ENCODE results near the gene HYKK. TPM values are rescaled to one million over a fixed set of nuclear protein-coding genes. Genes with fewer than 3 reads are reported as not detected.

Gene HYKK
- total and polyA plus RNA-seq, 7 experiments from 2014 or later: 1.4 to 10.1 (median 6.2) TPM

GRCh38 chr15:78479650-78480049, 27.7 kb upstream of the HYKK start:
- DNase-seq: no peak
- ChIA-PET POLR2A (no interaction called here), CTCF (interaction anchor here (0.6 kb wide), 1 partner anchor 243 kb away, joined by 4 read pairs; no protein-coding TSS in a partner anchor)
- Mint-ChIP-seq H3K4me3 (no peak overlapping the region), H3K36me3 (peaks cover 3 to 35% (median 10%) of the 10 kb centered on the region in 5 donors), H3K4me1 (peaks cover 0 to 5% (median 2%) of the 10 kb centered on the region in 7 donors), H3K27ac (peak overlapping the region in 1 of 9 donors; percentile 59), H3K9me3 (no peaks in the 10 kb centered on the region), H3K27me3 (no peaks in the 10 kb centered on the region)
- no peaks in the 10 kb centered on the region for H3K4me1 ChIP-seq (ENCODE audit: control insufficient read depth in 2 of 2, insufficient read depth in 2 of 2, low read length in 2 of 2)
- no peaks in the 10 kb centered on the region for H3K9me3 ChIP-seq (ENCODE audit: control insufficient read depth in 2 of 3, low read length in 3 of 3)
- intact Hi-C loops (cut with micrococcal nuclease): no loop called here
- no peak overlapping the region for H3K4me3 ChIP-seq (ENCODE audit: low read length)
- no peak for ATAC-seq
- H3K27me3 ChIP-seq (ENCODE audit: control insufficient read depth in 2 of 2, insufficient read depth in 2 of 2, low read length in 2 of 2): no peaks in the 10 kb centered on the region
- peaks cover 7 to 56% (median 20%) of the 10 kb centered on the region in 3 experiments for H3K36me3 ChIP-seq (ENCODE audit: control insufficient read depth in 2 of 3, insufficient read depth in 3 of 3, low read length in 3 of 3)
- no peak overlapping the region for H3K27ac ChIP-seq (ENCODE audit: low read depth, low read length)

GRCh38 chr15:78481917-78482316, 25.5 kb upstream of the HYKK start:
- intact Hi-C loops (cut with micrococcal nuclease): no loop called here
- Mint-ChIP-seq H3K27me3 (no peaks in the 10 kb centered on the region), H3K27ac (no peak overlapping the region), H3K36me3 (peaks cover 0 to 43% (median 16%) of the 10 kb centered on the region in 5 donors), H3K4me1 (peaks cover 0 to 5% (median 2%) of the 10 kb centered on the region in 7 donors), H3K9me3 (no peaks in the 10 kb centered on the region), H3K4me3 (no peak overlapping the region)
- peaks cover 15 to 55% (median 26%) of the 10 kb centered on the region in 3 experiments for H3K36me3 ChIP-seq (ENCODE audit: control insufficient read depth in 2 of 3, insufficient read depth in 3 of 3, low read length in 3 of 3)
- no peak overlapping the region for H3K27ac ChIP-seq (ENCODE audit: low read depth, low read length)
- no peaks in the 10 kb centered on the region for H3K4me1 ChIP-seq (ENCODE audit: control insufficient read depth in 2 of 2, insufficient read depth in 2 of 2, low read length in 2 of 2)
- H3K4me3 ChIP-seq (ENCODE audit: low read length): no peak overlapping the region
- no peaks in the 10 kb centered on the region for H3K9me3 ChIP-seq (ENCODE audit: control insufficient read depth in 2 of 3, low read length in 3 of 3)
- ATAC-seq (no peak), DNase-seq (no peak)
- POLR2A ChIA-PET: no interaction called here
- H3K27me3 ChIP-seq (ENCODE audit: control insufficient read depth in 2 of 2, insufficient read depth in 2 of 2, low read length in 2 of 2): no peaks in the 10 kb centered on the region
- CTCF ChIA-PET: no interaction called here

GRCh38 chr15:78492872-78493271, 14.5 kb upstream of the HYKK start:
- Mint-ChIP-seq H3K9me3 (no peaks in the 10 kb centered on the region), H3K27ac (peak overlapping the region in 6 of 9 donors; percentile 3 to 56 (median 28)), H3K36me3 (peaks cover 6 to 49% (median 24%) of the 10 kb centered on the region in 5 donors), H3K4me3 (no peak overlapping the region), H3K4me1 (peaks cover 0 to 14% (median 9%) of the 10 kb centered on the region in 7 donors), H3K27me3 (no peaks in the 10 kb centered on the region)
- ChIA-PET POLR2A (no interaction called here), CTCF (interaction anchor here (0.8 kb wide), 1 partner anchor 10 kb away, joined by 3 read pairs; no protein-coding TSS in a partner anchor)
- no peaks in the 10 kb centered on the region for H3K9me3 ChIP-seq (ENCODE audit: control insufficient read depth in 2 of 3, low read length in 3 of 3)
- ATAC-seq: no peak
- no peaks in the 10 kb centered on the region for H3K27me3 ChIP-seq (ENCODE audit: control insufficient read depth in 2 of 2, insufficient read depth in 2 of 2, low read length in 2 of 2)
- no peak for DNase-seq
- H3K27ac ChIP-seq (ENCODE audit: low read depth, low read length): no peak overlapping the region
- peaks cover 0 to 75% (median 3%) of the 10 kb centered on the region in 3 experiments for H3K36me3 ChIP-seq (ENCODE audit: control insufficient read depth in 2 of 3, insufficient read depth in 3 of 3, low read length in 3 of 3)
- intact Hi-C loops (cut with micrococcal nuclease): no loop called here
- H3K4me1 ChIP-seq (ENCODE audit: control insufficient read depth in 2 of 2, insufficient read depth in 2 of 2, low read length in 2 of 2): no peaks in the 10 kb centered on the region
- no peak overlapping the region for H3K4me3 ChIP-seq (ENCODE audit: low read length)

GRCh38 chr15:78501857-78502256, 5.5 kb upstream of the HYKK start:
- Mint-ChIP-seq H3K36me3 (peaks cover 0 to 38% (median 19%) of the 10 kb centered on the region in 5 donors), H3K27ac (peak overlapping the region in 3 of 9 donors; percentile 28 to 62 (median 56)), H3K4me3 (no peak overlapping the region), H3K27me3 (peaks cover 0 to 5% (median 0%) of the 10 kb centered on the region in 5 donors), H3K4me1 (peaks cover 0 to 10% (median 5%) of the 10 kb centered on the region in 7 donors), H3K9me3 (peaks cover 0 to 5% (median 0%) of the 10 kb centered on the region in 11 donors)
- Histone ChIP-seq H3K27ac (ENCODE audit: low read depth, low read length) (no peak overlapping the region), H3K27me3 (ENCODE audit: control insufficient read depth in 2 of 2, insufficient read depth in 2 of 2, low read length in 2 of 2) (no peaks in the 10 kb centered on the region), H3K4me1 (ENCODE audit: control insufficient read depth in 2 of 2, insufficient read depth in 2 of 2, low read length in 2 of 2) (no peaks in the 10 kb centered on the region), H3K36me3 (ENCODE audit: control insufficient read depth in 2 of 3, insufficient read depth in 3 of 3, low read length in 3 of 3) (peaks cover 0 to 14% (median 0%) of the 10 kb centered on the region in 3 experiments), H3K9me3 (ENCODE audit: control insufficient read depth in 2 of 3, low read length in 3 of 3) (no peaks in the 10 kb centered on the region), H3K4me3 (ENCODE audit: low read length) (no peak overlapping the region)
- POLR2A ChIA-PET: no interaction called here
- ATAC-seq: no peak
- intact Hi-C loops (cut with micrococcal nuclease): no loop called here
- CTCF ChIA-PET: interaction anchor here (0.9 kb wide), 1 partner anchor 543 kb away, joined by 3 read pairs; no protein-coding TSS in a partner anchor
- no peak for DNase-seq

DNA sequence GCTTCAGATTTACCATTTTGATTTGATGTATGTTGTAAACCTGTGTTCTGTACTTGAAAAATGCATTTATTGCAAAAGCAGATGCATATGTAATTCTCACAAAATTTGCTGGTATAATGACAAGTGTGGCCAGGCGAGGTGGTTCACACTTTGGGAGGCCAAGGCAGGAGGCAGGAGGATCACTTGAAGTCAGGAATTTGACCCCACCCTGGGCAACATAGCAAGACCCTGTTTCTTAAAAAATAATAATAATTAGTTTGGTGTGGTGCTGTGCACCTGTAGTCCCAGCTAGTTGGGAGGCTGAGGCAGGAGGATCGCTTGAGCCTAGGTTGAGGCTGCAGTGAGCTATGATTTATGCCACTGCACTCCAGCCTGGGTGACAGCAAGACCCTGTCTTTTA, 4.7 kb upstream of the HYKK start:
- Mint-ChIP-seq H3K27me3 (peaks cover 0 to 8% (median 0%) of the 10 kb centered on the region in 5 donors), H3K27ac (peak overlapping the region in 2 of 9 donors; percentile 32 to 34), H3K4me3 (no peak overlapping the region), H3K9me3 (peaks cover 0 to 5% (median 0%) of the 10 kb centered on the region in 11 donors), H3K36me3 (peaks cover 0 to 33% (median 19%) of the 10 kb centered on the region in 5 donors), H3K4me1 (peaks cover 0 to 15% (median 9%) of the 10 kb centered on the region in 7 donors)
- CTCF ChIA-PET: interaction anchor here (0.9 kb wide), 1 partner anchor 544 kb away, joined by 3 read pairs; no protein-coding TSS in a partner anchor
- POLR2A ChIA-PET: no interaction called here
- H3K27ac ChIP-seq (ENCODE audit: low read depth, low read length): no peak overlapping the region
- intact Hi-C loops (cut with micrococcal nuclease): no loop called here
- no peak for ATAC-seq
- no peaks in the 10 kb centered on the region for H3K9me3 ChIP-seq (ENCODE audit: control insufficient read depth in 2 of 3, low read length in 3 of 3)
- H3K4me1 ChIP-seq (ENCODE audit: control insufficient read depth in 2 of 2, insufficient read depth in 2 of 2, low read length in 2 of 2): no peaks in the 10 kb centered on the region
- DNase-seq: no peak
- H3K36me3 ChIP-seq (ENCODE audit: control insufficient read depth in 2 of 3, insufficient read depth in 3 of 3, low read length in 3 of 3): peaks cover 0 to 11% (median 0%) of the 10 kb centered on the region in 3 experiments
- no peak overlapping the region for H3K4me3 ChIP-seq (ENCODE audit: low read length)
- H3K27me3 ChIP-seq (ENCODE audit: control insufficient read depth in 2 of 2, insufficient read depth in 2 of 2, low read length in 2 of 2): no peaks in the 10 kb centered on the region

- peak overlapping the region in 8 of 9 donors; percentile 54 to 86 (median 72) for H3K27ac Mint-ChIP-seq
- ChIA-PET POLR2A (interaction anchor here (2.2 to 3.4 kb wide), 2 partner anchors 32 to 70 kb away, joined by 8 to 20 read pairs; partner anchors contain the start of genes IREB2 and PSMA4), CTCF (no interaction called here)
- H3K27me3 Mint-ChIP-seq: peaks cover 0 to 16% (median 0%) of the 10 kb centered on the region in 5 donors
- ATAC-seq (peak; percentile 31), DNase-seq (no peak)
- H3K9me3 Mint-ChIP-seq: peaks cover 0 to 2% (median 0%) of the 10 kb centered on the region in 11 donors
- intact Hi-C loops (cut with micrococcal nuclease): loop anchor here (1.0 kb wide), 2 partner anchors 33 to 69 kb away; partner anchors contain the start of genes PSMA4 (in 2 of the 2) and IREB2 (in 1 of the 2)
- no peaks in the 10 kb centered on the region for H3K36me3 Mint-ChIP-seq
- H3K27me3 ChIP-seq (ENCODE audit: control insufficient read depth in 2 of 2, insufficient read depth in 2 of 2, low read length in 2 of 2): no peaks in the 10 kb centered on the region
- no peaks in the 10 kb centered on the region for H3K36me3 ChIP-seq (ENCODE audit: control insufficient read depth in 2 of 3, insufficient read depth in 3 of 3, low read length in 3 of 3)
- peaks cover 9 to 44% (median 31%) of the 10 kb centered on the region in 7 donors for H3K4me1 Mint-ChIP-seq
- peak overlapping the region; percentile 84 to 99 (median 93) for H3K4me3 Mint-ChIP-seq
- H3K4me3 ChIP-seq (ENCODE audit: low read length): peak overlapping the region; percentile 70
- peak overlapping the region; percentile 53 for H3K27ac ChIP-seq (ENCODE audit: low read depth, low read length)
- H3K9me3 ChIP-seq (ENCODE audit: control insufficient read depth in 2 of 3, low read length in 3 of 3): no peaks in the 10 kb centered on the region
- peaks cover 0 to 12% of the 10 kb centered on the region in 2 donors for H3K4me1 ChIP-seq (ENCODE audit: control insufficient read depth in 2 of 2, insufficient read depth in 2 of 2, low read length in 2 of 2)
These were observed 419 bp downstream of the HYKK start for GRCh38 chr15:78507831-78508160.
